Stimulated activated CD4-positive, alpha-beta T cell treated with anti-CD3 and anti-CD28 coated beads, TNF-alpha, amount 100 ng/mL, for 4 hours (primary cell): ENCODE results near the gene FNTB.

ENCODE experiments used
- DNase-seq, 3 experiments: peaks; one replicate each; pipeline ENCODE4 v3.0.0-alpha.2; 2020; ENCODE audit warnings: low read depth in 3 of 3

The FNTB gene

GRCh38 chr14:64979336-64980074 lies 7.2 kb upstream of the FNTB start:
- no peak for DNase-seq

DNA sequence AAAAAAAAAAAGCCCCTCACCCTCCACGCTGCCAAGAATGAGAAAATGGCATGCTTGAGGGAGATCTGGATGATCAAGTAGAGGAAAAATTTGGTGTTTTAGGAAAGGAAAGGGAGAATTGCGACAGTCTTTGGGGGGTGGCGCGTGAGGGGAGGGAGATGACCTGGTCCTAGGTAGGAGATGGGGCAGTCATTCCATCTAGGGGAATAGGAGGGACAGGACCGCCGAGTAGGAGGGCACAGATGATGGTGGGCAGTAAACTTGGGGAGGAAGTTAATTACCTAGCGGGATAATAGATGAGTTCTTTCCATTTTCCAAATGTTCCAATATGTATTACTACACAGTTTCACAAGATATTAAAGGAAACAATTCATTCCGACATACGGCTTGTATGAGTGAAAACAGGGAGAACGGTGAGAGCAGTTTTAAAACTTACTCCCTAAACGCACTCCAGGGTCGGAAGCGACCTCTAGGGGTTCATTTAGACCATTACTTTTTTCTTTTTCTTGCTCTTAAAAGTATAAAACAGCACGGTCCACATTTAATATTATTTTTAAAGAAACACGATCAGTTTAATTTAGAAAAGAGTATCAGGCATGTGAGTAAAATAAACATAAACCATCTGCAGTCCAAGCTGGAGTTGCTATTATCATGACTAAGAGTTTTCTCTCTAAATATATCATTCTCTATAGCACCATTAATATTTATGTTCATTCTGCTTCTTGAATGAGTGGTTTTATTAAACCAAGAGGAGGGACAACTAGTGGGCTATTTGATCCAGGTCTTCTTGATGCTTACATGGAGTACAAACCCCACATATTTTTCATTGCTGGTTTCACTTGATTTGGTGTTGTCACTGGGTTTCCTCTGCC lies 3.0 kb upstream of the FNTB start:
- no peak for DNase-seq

DNA sequence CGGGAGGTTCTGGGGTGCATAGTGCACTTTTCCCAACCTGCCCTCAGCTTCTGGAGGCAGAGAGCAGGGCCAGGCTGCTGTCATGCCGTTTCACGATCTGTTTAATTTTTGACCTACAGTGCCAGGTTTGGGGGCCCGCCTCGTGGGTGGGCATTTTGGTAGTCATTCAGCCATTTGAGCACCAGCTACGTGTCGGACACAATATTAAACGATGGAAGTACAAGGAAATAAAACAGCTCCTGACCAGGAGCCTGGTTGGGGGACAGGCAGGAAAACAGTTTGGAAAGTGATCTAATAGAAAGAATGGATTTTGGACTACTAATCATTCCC lies 708 bp downstream of the FNTB start:
- no peak for DNase-seq

DNA sequence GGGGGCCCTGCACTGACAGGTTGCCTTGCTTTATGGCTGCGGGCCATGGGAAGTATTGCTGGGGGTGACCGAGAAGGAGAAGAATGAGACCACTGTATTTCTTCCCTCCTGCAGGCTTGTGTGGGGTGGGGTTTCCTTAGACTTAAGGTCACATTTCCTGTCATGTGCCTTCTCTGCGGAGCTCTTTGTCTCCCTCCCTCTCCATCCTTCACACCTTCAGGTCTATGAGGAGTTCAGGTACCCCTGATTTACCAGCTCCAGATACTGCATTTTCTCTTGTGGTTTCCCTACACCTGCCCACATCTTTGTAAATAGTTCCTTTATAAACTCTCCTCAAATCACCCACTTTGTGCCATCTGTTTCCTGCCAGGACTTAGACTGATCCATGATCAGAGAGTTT lies 3.6 kb downstream of the FNTB start:
- no peak for DNase-seq

GRCh38 chr14:64990939-64991338 lies 4.2 kb downstream of the FNTB start:
- DNase-seq: no peak

DNA sequence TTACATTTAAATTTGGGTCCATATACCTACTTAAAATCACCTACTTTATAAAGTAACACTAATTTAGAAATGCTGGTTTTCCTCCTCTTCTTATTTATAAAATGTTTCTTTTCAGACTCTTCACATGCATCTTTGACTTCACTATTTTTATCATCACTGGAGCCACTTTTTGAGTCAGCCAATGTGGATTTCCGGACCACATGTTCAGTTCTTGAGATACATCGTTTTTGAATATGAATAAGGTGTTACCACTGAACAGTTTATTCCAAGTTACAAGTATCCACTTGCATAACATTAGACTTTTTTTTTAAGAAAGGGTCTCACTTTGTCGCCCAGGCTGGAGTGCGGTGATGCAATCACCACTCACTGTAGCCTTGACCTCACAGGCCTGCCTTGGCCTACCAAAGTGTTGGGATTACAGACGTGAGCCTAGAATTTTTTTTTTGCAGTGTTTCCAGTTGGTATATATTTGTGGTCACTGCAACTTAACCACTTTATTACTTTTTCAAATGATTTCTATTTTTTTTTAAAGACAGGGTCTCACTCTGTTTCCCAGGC lies 5.7 kb downstream of the FNTB start:
- no peak for DNase-seq

GRCh38 chr14:64993266-64993930 lies 6.7 kb downstream of the FNTB start:
- DNase-seq: no peak

DNA sequence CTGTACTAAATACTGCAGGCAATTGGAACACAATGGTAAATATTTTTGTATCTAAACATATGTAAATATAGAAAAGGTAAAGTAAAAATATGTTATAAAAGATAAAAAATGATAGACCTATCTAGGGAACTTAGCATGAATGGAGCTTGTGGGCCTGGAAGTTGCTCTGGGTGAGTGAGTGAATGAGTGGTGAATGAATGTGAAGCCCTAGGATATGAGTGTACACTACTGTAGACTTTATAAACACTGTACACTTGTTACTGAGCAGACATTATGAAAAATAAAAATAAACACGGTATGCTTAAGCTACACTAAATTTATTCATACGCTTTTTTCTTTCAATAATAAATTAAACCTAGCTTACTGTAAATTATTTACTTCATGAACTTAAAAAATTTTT lies 7.8 kb downstream of the FNTB start:
- DNase-seq: no peak

- no peak for DNase-seq
Measured at GRCh38 chr14:64995291-64995690, 8.6 kb downstream of the FNTB start.

DNA sequence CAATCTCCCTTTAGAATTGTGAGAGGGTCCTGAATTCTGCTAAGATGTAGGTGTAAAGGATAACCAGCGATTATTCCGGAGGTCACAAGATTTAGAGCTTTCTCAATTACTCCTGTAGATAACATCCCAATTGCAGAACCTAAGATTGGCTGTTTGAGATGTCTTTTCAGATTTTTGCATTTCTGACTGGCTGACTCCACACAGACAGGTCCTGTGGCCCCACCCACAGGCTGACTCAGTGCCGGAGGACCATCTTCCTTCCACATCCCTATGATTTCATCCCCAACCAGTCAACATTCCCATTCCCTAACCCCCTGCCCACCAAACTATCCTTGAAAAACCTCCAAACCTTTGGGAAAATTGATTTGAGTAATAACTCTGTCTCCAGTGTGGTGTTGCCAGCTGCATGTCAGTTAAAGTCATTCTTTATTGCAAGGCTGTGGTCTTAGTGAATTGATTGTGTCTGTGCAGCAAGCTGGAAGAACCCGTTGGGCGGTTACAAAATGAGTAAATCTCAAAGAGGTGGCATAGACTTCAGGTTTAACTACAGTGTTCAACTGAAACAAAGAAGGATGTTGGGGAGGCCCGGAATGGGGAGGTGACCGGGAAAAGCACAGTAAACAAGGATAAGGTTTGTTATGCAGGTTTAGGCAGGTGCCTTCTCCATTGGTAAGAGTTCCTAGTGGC lies 10.6 kb downstream of the FNTB start:
- DNase-seq: no peak

- DNase-seq: no peak
Measured at GRCh38 chr14:64998455-64998931, 11.8 kb downstream of the FNTB start.

- no peak for DNase-seq
Measured at GRCh38 chr14:65000898-65001591, 14.3 kb downstream of the FNTB start.

- DNase-seq: no peak
Measured at GRCh38 chr14:65001723-65002122, 15.0 kb downstream of the FNTB start.

- no peak for DNase-seq
Measured at GRCh38 chr14:65002586-65003210, 16.0 kb downstream of the FNTB start.

DNA sequence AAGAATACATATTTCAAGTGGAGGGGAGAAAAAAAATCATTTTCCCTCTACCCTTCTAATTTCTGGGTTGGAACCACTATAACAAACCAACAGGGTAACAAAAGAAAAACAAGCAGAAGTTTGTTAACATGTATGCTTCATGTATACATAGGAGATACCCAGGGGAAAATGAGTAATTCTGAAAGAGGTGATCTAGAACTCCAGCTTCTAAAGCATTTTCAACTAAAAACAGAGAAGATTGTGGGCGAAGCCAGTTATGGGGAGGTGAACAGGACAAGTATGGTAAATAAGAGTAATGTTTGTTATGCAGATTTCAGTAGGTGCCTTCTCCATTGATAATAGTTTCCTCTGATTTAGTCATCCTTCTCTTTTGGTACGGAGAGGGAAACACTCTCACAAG lies 16.7 kb downstream of the FNTB start:
- DNase-seq: no peak

DNA sequence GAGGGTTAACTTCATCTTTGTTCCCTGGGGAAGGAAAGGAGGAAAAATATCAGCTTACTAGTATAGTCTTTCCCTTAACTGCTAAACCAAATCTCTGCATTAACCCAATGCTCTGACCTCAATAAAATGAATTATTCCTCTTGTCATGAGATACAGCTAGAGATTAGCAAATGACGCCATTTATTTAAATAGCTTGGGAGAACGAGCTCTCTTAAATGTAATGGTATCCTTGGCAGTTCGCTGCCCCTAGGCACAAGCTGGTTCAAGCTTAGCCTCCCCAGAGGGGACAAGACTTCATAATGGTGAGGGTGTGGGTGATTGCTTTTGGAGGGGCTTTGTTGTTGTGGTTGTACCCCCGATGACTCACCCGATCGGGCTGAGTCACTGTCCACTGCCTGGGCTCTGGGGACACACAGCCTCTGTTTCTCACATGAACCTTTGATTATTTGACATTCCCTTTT lies 19.6 kb downstream of the FNTB start:
- no peak for DNase-seq

- no peak for DNase-seq
Measured at GRCh38 chr14:65007202-65007601, 20.5 kb downstream of the FNTB start.

DNA sequence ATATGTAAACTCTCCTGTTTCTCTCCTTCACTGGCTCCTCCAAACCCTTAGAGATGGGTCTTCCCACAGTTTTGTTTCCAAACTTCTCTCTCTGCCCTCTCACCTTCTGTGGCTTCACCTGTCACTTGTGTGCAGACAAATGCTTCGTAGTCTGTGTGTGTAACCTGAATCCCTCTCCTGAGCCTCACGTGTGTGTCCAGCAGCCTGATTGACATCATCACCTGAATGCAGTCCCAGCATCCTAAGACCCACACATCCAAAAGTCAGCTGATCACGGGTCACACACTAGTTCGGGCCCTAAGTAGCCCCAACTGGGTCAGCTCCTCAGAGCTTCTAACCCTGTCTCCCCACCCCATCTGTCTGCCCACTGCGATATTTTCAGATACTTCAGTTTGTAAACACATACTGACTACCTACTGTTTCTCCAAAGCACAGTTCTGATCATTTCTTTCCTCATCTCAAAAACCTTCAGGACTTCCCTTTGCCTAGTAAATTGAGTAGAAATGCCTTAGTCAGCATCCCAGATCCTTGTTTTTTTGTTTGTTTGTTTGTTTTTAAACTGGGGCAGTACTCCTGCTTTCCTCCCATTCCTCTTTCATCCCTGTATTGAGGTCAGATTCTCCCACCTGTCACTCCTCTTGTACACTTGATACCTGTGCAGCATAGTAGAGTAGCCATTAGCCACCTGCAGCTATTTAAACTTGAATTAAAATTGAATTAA lies 23.7 kb downstream of the FNTB start:
- DNase-seq: no peak

DNA sequence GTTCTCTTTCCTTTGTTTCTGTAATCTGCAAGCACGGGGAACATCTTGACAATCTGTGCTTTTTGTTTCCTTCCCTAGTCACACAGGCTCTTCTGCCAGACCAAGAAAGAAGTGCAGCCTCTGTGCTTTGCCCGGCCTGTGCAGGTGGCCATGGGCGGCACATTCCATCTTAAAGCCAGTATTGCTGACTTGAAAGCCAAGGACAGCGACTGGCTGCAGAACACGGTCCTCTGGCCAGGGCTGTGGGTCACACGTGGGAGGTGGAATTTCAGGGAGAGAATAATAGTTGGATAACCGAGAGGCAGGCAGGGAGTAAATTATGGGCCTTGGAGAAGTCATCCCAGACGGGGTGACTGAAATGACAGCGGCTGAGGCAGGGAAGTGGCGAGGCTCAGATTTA lies 24.8 kb downstream of the FNTB start:
- DNase-seq: no peak

DNA sequence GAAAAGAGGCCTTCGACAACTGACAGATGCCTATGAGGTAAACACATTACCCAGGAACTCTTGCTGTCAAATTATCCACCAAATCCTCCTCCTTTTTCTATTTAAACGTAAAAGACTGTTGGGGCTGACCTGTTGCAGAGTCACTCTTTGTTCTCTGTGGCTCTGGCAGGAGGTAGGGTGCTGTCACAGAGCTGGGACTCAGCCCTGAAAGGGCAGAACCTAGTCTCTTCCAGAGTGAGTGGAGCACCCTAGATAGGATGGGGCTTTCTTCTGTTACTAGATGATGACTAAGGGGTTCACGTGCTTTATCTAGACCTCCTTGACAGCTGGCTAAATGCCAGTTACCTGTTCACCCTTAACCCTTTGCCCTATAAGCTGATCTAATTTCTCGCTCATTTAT lies 25.7 kb downstream of the FNTB start:
- DNase-seq: no peak
